Natural killer cell (primary cell): ENCODE measurements around the gene KRTAP5-5. TPM values are rescaled to one million over a fixed set of nuclear protein-coding genes. Genes with fewer than 3 reads are reported as not detected.
A peak's percentile ranks its signal among the peaks of the same experiment; 100 is the strongest.

Experiments
- ATAC-seq, 3 donors: fragments of 150-1000 bp in 2 of 3; fragments of 200-7000 bp in 1 of 3; cut with Tn5 transposase; 1 replicate in 1 of 3; 2 replicates in 2 of 3; pipeline ENCODE4 v1.10.0; 2021; ENCODE audit warnings: mild to moderate bottlenecking in 2 of 3, moderate library complexity in 2 of 3
- DNase-seq, 2 donors: peaks; one replicate each; pipeline versions ENCODE4 v3.0.0 to v3.0.0-alpha.2; 2013 to 2021; ENCODE audit warnings: mixed read lengths in 1 of 2
- H3K27ac ChIP-seq: one replicate; pipeline ENCODE4 v1.5.1; 2013; ENCODE audit warnings: mild to moderate bottlenecking, low read length
- H3K27me3 ChIP-seq: one replicate; pipeline ENCODE4 v1.6.1; 2013; ENCODE audit warnings: low read length; ENCODE audit not compliant: control insufficient read depth, insufficient read depth
- H3K36me3 ChIP-seq: one replicate; pipeline ENCODE4 v1.6.1; 2013; ENCODE audit warnings: low read length; ENCODE audit not compliant: control insufficient read depth, insufficient read depth
- H3K4me1 ChIP-seq: one replicate; pipeline ENCODE4 v1.6.1; 2013; ENCODE audit warnings: low read length; ENCODE audit not compliant: control insufficient read depth, insufficient read depth
- H3K4me3 ChIP-seq: one replicate; pipeline ENCODE4 v1.5.1; 2013; ENCODE audit warnings: low read length
- H3K9me3 ChIP-seq: one replicate; pipeline ENCODE4 v1.6.1; 2013; ENCODE audit warnings: low read length; ENCODE audit not compliant: control insufficient read depth, insufficient read depth
- H3K27ac Mint-ChIP-seq, 2 donors: one replicate each; pipeline ENCODE4 v1.8.0; 2022; ENCODE audit warnings: mild to moderate bottlenecking in 2 of 2, mixed read lengths in 2 of 2, moderate library complexity in 1 of 2
- H3K27me3 Mint-ChIP-seq, 2 donors: one replicate each; pipeline ENCODE4 v1.8.0; 2022; ENCODE audit warnings: low read depth in 2 of 2, mixed read lengths in 2 of 2
- H3K36me3 Mint-ChIP-seq: one replicate; pipeline ENCODE4 v1.8.0; 2022; ENCODE audit warnings: mixed read lengths
- H3K4me1 Mint-ChIP-seq, 2 donors: one replicate each; pipeline ENCODE4 v1.8.0; 2022; ENCODE audit warnings: mixed read lengths in 2 of 2
- H3K4me3 Mint-ChIP-seq: one replicate; pipeline ENCODE4 v1.8.0; 2022; ENCODE audit warnings: mild to moderate bottlenecking, moderate library complexity, mixed read lengths
- H3K9me3 Mint-ChIP-seq, 2 donors: one replicate each; pipeline ENCODE4 v1.8.0; 2022; ENCODE audit warnings: mixed read lengths in 2 of 2
- CTCF ChIP-seq: fragments of 200-600 bp; IDR thresholded peaks from one replicate; pipeline ENCODE4 v1.8.0; 2022; ENCODE audit warnings: antibody characterized with exemption
- WGBS: methylation state at CpG from one replicate; pipeline ENCODE4 v1.1.7; 2013; ENCODE audit warnings: missing lambda C conversion rate; ENCODE audit not compliant: insufficient coverage; 5-methylcytosine and 5-hydroxymethylcytosine counted together
- intact Hi-C: fragments of 100-400 bp; cut with micrococcal nuclease; formaldehyde crosslinking; loops from one replicate; pipeline ENCODE4 v1.14.2; 2022
- total RNA-seq, 4 donors: library from RNA; stranded (reverse); fragments of 120-200 nt in 1 of 4; gene quantifications; one replicate each; pipeline versions ENCODE4 v1.2.3 to v1.2.4, GENCODE V29; 2013 to 2022

KRTAP5-5 gene
- total RNA-seq, 3 donors from 2014 or later (not counting 1 experiment from before 2014, with no cell fraction given), result not detected

- Histone ChIP-seq H3K4me1 (no peaks in the 10 kb centered on the region), H3K27ac (no peak overlapping the region), H3K9me3 (no peaks in the 10 kb centered on the region), H3K27me3 (peaks cover 7% of the 10 kb centered on the region), H3K4me3 (no peak overlapping the region), H3K36me3 (no peaks in the 10 kb centered on the region)
- intact Hi-C loops, result no loop called here
- Mint-ChIP-seq H3K27ac (no peak overlapping the region), H3K9me3 (no peaks in the 10 kb centered on the region), H3K36me3 (no peaks in the 10 kb centered on the region), H3K27me3 (peaks cover 25 to 35% of the 10 kb centered on the region in 2 donors), H3K4me1 (no peaks in the 10 kb centered on the region), H3K4me3 (no peak overlapping the region)
- no peak for DNase-seq
- ATAC-seq, result no peak
- WGBS, result 92% methylated on average over 1 of the region's 2 CpGs
- no peak for TF ChIP-seq CTCF
Measured at GRCh38 chr11:1637628-1638027, 8.1 kb downstream of the KRTAP5-5 start.

GRCh38 chr11:1638344-1638743 is 8.8 kb downstream of the KRTAP5-5 start:
- Mint-ChIP-seq H3K4me3 (no peak overlapping the region), H3K27ac (no peak overlapping the region), H3K36me3 (no peaks in the 10 kb centered on the region), H3K9me3 (no peaks in the 10 kb centered on the region), H3K4me1 (no peaks in the 10 kb centered on the region), H3K27me3 (peaks cover 22 to 29% of the 10 kb centered on the region in 2 donors)
- Histone ChIP-seq H3K36me3 (no peaks in the 10 kb centered on the region), H3K27me3 (peaks cover 7% of the 10 kb centered on the region), H3K4me1 (no peaks in the 10 kb centered on the region), H3K4me3 (no peak overlapping the region), H3K9me3 (no peaks in the 10 kb centered on the region), H3K27ac (no peak overlapping the region)
- WGBS, result 75% methylated on average over 8 of the region's 8 CpGs
- ATAC-seq (no peak), DNase-seq (no peak)
- intact Hi-C loops, result no loop called here
- no peak for TF ChIP-seq CTCF

- Histone ChIP-seq H3K4me1 (no peaks in the 10 kb centered on the region), H3K9me3 (no peaks in the 10 kb centered on the region), H3K36me3 (no peaks in the 10 kb centered on the region), H3K27me3 (peaks cover 7% of the 10 kb centered on the region), H3K4me3 (no peak overlapping the region), H3K27ac (no peak overlapping the region)
- Mint-ChIP-seq H3K27ac (no peak overlapping the region), H3K4me3 (no peak overlapping the region), H3K36me3 (no peaks in the 10 kb centered on the region), H3K4me1 (no peaks in the 10 kb centered on the region), H3K27me3 (peaks cover 23 to 31% of the 10 kb centered on the region in 2 donors), H3K9me3 (no peaks in the 10 kb centered on the region)
- intact Hi-C loops, result no loop called here
- no peak for ATAC-seq
- DNase-seq, result peak in 1 of 2 donors; percentile 36
- WGBS, result 72% methylated on average over 17 of the region's 18 CpGs
- no peak for TF ChIP-seq CTCF
Measured at GRCh38 chr11:1639102-1639620, 9.6 kb downstream of the KRTAP5-5 start.

- DNase-seq (no peak), ATAC-seq (no peak)
- Histone ChIP-seq H3K9me3 (no peaks in the 10 kb centered on the region), H3K4me1 (no peaks in the 10 kb centered on the region), H3K36me3 (no peaks in the 10 kb centered on the region), H3K27ac (no peak overlapping the region), H3K27me3 (peaks cover 7% of the 10 kb centered on the region), H3K4me3 (no peak overlapping the region)
- WGBS, result 71% methylated on average over 15 of the region's 15 CpGs
- Mint-ChIP-seq H3K9me3 (no peaks in the 10 kb centered on the region), H3K4me3 (no peak overlapping the region), H3K27me3 (peaks cover 23 to 36% of the 10 kb centered on the region in 2 donors), H3K36me3 (no peaks in the 10 kb centered on the region), H3K4me1 (no peaks in the 10 kb centered on the region), H3K27ac (no peak overlapping the region)
- no peak for TF ChIP-seq CTCF
- intact Hi-C loops, result no loop called here
Measured at GRCh38 chr11:1639666-1640065, 10.1 kb downstream of the KRTAP5-5 start.
